ENCODE results near the gene TAF15. TPM values are rescaled to one million over a fixed set of nuclear protein-coding genes. Genes with fewer than 3 reads are reported as not detected.

The TAF15 gene
- total and polyA plus RNA-seq, 2 of the 4 experiments (the other 2 are of a cell fraction) = 46.8 to 98.0 TPM

DNA sequence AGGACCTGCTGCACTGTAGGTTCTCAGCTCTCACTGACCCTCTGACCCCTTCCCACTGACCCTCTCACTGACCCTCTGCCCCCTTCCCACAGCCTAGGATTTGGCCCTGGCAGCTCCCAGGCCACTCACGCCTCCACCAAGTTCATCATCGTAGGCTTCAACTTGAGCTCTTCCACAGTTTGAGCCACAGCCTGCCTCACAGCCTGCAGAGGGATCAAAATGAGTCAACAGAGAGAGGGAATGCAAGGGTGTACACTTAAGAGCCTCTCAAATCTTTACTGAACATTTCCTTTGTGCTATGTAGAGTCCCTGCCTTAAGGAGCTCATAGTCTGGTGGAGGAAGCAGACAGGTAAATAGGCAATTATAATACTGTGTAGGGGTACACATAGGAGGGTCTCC, 47.3 kb downstream of the TAF15 start:
- no peak overlapping the region for H3K9ac ChIP-seq (ENCODE audit: low read depth, low read length)
- no peak overlapping the region for H2BK5ac ChIP-seq (ENCODE audit: low read depth, low read length, poor library complexity, severe bottlenecking)
- no peaks in the 10 kb centered on the region for H3K9me3 ChIP-seq (ENCODE audit: control insufficient read depth, insufficient read depth, low read length)
- DNase-seq (peak; percentile 18), ATAC-seq (ENCODE audit: low read depth) (peak; percentile 32; the same call in 1 of the 2 replicates)
- BruUV-seq (replicated peaks) = no TSS peak
- TF ChIP-seq MAZ (IDR thresholded peaks at IDR 0.05; ENCODE audit: borderline replicate concordance, low read depth, low read length) (no peak), FOS (IDR thresholded peaks at IDR 0.05; ENCODE audit: low read depth, low read length) (no peak), RCOR1 (IDR thresholded peaks at IDR 0.05; ENCODE audit: insufficient replicate concordance, low read length) (no peak), BHLHE40 (IDR thresholded peaks at IDR 0.05; ENCODE audit: low read depth, low read length) (no peak), POLR2A (IDR thresholded peaks at IDR 0.05; ENCODE audit: low read depth, low read length) (no peak), RFX5 (IDR thresholded peaks at IDR 0.05; ENCODE audit: low read depth, low read length) (no peak), SMC3 (IDR thresholded peaks at IDR 0.05; ENCODE audit: low read depth, low read length) (no peak), MAFK (IDR thresholded peaks at IDR 0.05; ENCODE audit: low read depth, low read length) (no peak), MXI1 (IDR thresholded peaks at IDR 0.05; ENCODE audit: borderline replicate concordance, low read depth, low read length) (no peak), RAD21 (IDR thresholded peaks at IDR 0.05; ENCODE audit: low read length) (no peak), CEBPB (IDR thresholded peaks at IDR 0.05; ENCODE audit: low read depth, low read length) (no peak), CHD1 (IDR thresholded peaks at IDR 0.05; ENCODE audit: low read depth, low read length) (no peak), NFE2L2 (IDR thresholded peaks at IDR 0.05; ENCODE audit: low read depth, low read length) (no peak)
- TF ChIP-seq, protein P1, sequence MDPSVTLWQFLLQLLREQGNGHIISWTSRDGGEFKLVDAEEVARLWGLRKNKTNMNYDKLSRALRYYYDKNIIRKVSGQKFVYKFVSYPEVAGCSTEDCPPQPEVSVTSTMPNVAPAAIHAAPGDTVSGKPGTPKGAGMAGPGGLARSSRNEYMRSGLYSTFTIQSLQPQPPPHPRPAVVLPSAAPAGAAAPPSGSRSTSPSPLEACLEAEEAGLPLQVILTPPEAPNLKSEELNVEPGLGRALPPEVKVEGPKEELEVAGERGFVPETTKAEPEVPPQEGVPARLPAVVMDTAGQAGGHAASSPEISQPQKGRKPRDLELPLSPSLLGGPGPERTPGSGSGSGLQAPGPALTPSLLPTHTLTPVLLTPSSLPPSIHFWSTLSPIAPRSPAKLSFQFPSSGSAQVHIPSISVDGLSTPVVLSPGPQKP (IDR thresholded peaks at IDR 0.05; ENCODE audit: borderline replicate concordance, low read depth, low read length) = no peak
- TF ChIP-seq, protein P2, sequence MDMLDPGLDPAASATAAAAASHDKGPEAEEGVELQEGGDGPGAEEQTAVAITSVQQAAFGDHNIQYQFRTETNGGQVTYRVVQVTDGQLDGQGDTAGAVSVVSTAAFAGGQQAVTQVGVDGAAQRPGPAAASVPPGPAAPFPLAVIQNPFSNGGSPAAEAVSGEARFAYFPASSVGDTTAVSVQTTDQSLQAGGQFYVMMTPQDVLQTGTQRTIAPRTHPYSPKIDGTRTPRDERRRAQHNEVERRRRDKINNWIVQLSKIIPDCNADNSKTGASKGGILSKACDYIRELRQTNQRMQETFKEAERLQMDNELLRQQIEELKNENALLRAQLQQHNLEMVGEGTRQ (IDR thresholded peaks at IDR 0.05; ENCODE audit: low read depth, low read length) = no peak
- TF ChIP-seq, protein P3, sequence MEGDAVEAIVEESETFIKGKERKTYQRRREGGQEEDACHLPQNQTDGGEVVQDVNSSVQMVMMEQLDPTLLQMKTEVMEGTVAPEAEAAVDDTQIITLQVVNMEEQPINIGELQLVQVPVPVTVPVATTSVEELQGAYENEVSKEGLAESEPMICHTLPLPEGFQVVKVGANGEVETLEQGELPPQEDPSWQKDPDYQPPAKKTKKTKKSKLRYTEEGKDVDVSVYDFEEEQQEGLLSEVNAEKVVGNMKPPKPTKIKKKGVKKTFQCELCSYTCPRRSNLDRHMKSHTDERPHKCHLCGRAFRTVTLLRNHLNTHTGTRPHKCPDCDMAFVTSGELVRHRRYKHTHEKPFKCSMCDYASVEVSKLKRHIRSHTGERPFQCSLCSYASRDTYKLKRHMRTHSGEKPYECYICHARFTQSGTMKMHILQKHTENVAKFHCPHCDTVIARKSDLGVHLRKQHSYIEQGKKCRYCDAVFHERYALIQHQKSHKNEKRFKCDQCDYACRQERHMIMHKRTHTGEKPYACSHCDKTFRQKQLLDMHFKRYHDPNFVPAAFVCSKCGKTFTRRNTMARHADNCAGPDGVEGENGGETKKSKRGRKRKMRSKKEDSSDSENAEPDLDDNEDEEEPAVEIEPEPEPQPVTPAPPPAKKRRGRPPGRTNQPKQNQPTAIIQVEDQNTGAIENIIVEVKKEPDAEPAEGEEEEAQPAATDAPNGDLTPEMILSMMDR (conservative IDR thresholded peaks at IDR 0.05; ENCODE audit: low read depth, low read length) = no peak
- H3K4me2 ChIP-seq (ENCODE audit: low read depth, low read length) = no peak overlapping the region
- intact Hi-C loops (cut with micrococcal nuclease) = no loop called here
- dilution Hi-C loops (cut with HindIII; ENCODE audit: low sequenced_read_pairs, unreplicated experiment) = no loop called here
- no peak overlapping the region for H3K56ac ChIP-seq (ENCODE audit: extremely low read depth, insufficient read depth, low read length)
- no peak overlapping the region for H2BK15ac ChIP-seq (ENCODE audit: low read depth, low read length)
- no peak overlapping the region for H4K5ac ChIP-seq (ENCODE audit: low read depth, low read length)
- no peak overlapping the region for H3K23ac ChIP-seq (ENCODE audit: low read depth, low read length)
- peaks cover 5% of the 10 kb centered on the region; the same call in 1 of the 2 replicates for H3K9me1 ChIP-seq (ENCODE audit: insufficient read depth, low read length)
- no peak overlapping the region for H3K4ac ChIP-seq (ENCODE audit: low read depth, low read length)
- H3K27ac ChIP-seq (ENCODE audit: insufficient read depth, low read length) = no peak overlapping the region
- H2AFZ ChIP-seq (replicated peaks; ENCODE audit: low read length, poor library complexity) = no peak overlapping the region
- no peak overlapping the region for H2AK9ac ChIP-seq (replicated peaks; ENCODE audit: low read depth, low read length, poor library complexity)
- H3K4me3 ChIP-seq (ENCODE audit: insufficient read depth, low read depth, low read length) = no peak overlapping the region
- H3K18ac ChIP-seq (ENCODE audit: low read depth, low read length) = no peak overlapping the region
- H4K8ac ChIP-seq (ENCODE audit: low read depth in 2 of 2, low read length in 2 of 2) = no peak overlapping the region
- H2AK5ac ChIP-seq (ENCODE audit: low read depth, low read length) = no peak overlapping the region
- in situ Hi-C loops (cut with MboI; ENCODE audit: low sequenced_read_pairs) = no loop called here
- no peak overlapping the region for H2BK120ac ChIP-seq (ENCODE audit: low read depth, low read length)
- H4K20me1 ChIP-seq (ENCODE audit: insufficient read depth, low read length) = peaks cover 4% of the 10 kb centered on the region; the same call in 1 of the 2 replicates
- no CpG with 5 or more reads among the region's 2 CpGs for WGBS, 2 experiments (ENCODE audit: extremely low coverage in 2 of 2, insufficient read length in 1 of 2)
- H3K27me3 ChIP-seq (ENCODE audit: control insufficient read depth, insufficient read depth, low read length) = no peaks in the 10 kb centered on the region
- ChIA-PET CTCF (interaction anchor here (0.6 to 1.0 kb wide), 3 partner anchors 10 to 45 kb away, joined by 3 read pairs; no protein-coding TSS in a partner anchor), POLR2A (ENCODE audit: unreplicated experiment) (no interaction called here)
- H3K4me1 ChIP-seq (ENCODE audit: control insufficient read depth, insufficient read depth, low read length) = no peaks in the 10 kb centered on the region
- H4K91ac ChIP-seq (ENCODE audit: insufficient read depth, low read depth, low read length) = no peak overlapping the region
- no peak overlapping the region for H3K14ac ChIP-seq (replicated peaks; ENCODE audit: low read depth, low read length)
- H2BK20ac ChIP-seq (ENCODE audit: low read depth, low read length) = no peak overlapping the region
- H3K36me3 ChIP-seq (ENCODE audit: control insufficient read depth, insufficient read depth, low read length) = peaks cover 15% of the 10 kb centered on the region
- H3K79me1 ChIP-seq (ENCODE audit: low read depth in 1 of 2, low read length in 2 of 2) = no peaks in the 10 kb centered on the region

All from IMR-90 (cell line).